OCI-LY3 (cell line): ENCODE measurements around the gene CACNA1C.

ENCODE experiments used
- H2AFZ ChIP-seq: fragments of 200-600, 300-600 bp; shearing (Covaris generic); 2 replicates; pipeline ENCODE4 v1.6.0; 2014; ENCODE audit warnings: antibody characterized with exemption, low read depth, low read length
- H3K27ac ChIP-seq: fragments of 200-600, 300-600 bp; sonication (generic); 2 replicates; pipeline ENCODE4 v1.5.1; 2014; ENCODE audit warnings: mild to moderate bottlenecking, low read length, moderate library complexity, mixed read lengths
- H3K27me3 ChIP-seq: fragments of 200-600, 300-600 bp; sonication (generic); 2 replicates; pipeline ENCODE4 v1.6.1; 2014; ENCODE audit warnings: low read depth, low read length, mixed read lengths
- H3K36me3 ChIP-seq: fragments of 200-600, 300-600 bp; sonication (generic); replicated peaks from 2 replicates; pipeline ENCODE3; 2014; ENCODE audit warnings: low read depth, low read length, mixed read lengths
- H3K4me1 ChIP-seq: fragments of 300-600, 200-600 bp; sonication (generic); 2 replicates; pipeline ENCODE4 v1.6.1; 2014; ENCODE audit warnings: low read length, mixed read lengths
- H3K4me2 ChIP-seq: fragments of 200-600, 300-600 bp; sonication (generic); 2 replicates; pipeline ENCODE4 v1.6.1; 2014; ENCODE audit warnings: low read length, mixed read lengths
- H3K4me3 ChIP-seq: fragments of 300-600, 200-600 bp; sonication (generic); 2 replicates; pipeline ENCODE4 v1.5.1; 2014; ENCODE audit warnings: antibody characterized with exemption, mild to moderate bottlenecking, low read length, moderate library complexity
- H3K79me2 ChIP-seq: fragments of 300-600, 200-600 bp; shearing (Covaris generic); 2 replicates; pipeline ENCODE4 v1.6.1; 2014; ENCODE audit warnings: mild to moderate bottlenecking, low read length, mixed read lengths
- H3K9ac ChIP-seq: fragments of 300-600, 200-600 bp; shearing (Covaris generic); 2 replicates; pipeline ENCODE4 v1.6.0; 2014; ENCODE audit warnings: mild to moderate bottlenecking, low read length, moderate library complexity
- H3K9me3 ChIP-seq: fragments of 200-600, 300-600 bp; shearing (Covaris generic); 2 replicates; pipeline ENCODE4 v1.6.1; 2014; ENCODE audit warnings: low read length, mixed read lengths; ENCODE audit not compliant: insufficient read depth
- H4K20me1 ChIP-seq: fragments of 200-600, 300-600 bp; sonication (generic); 2 replicates; pipeline ENCODE4 v1.6.1; 2016; ENCODE audit warnings: low read length, mixed read lengths; ENCODE audit not compliant: insufficient read depth
- CTCF ChIP-seq: fragments of 200-600, 300-600 bp; sonication (generic); IDR thresholded peaks from 2 replicates; pipeline ENCODE4 v1.5.1; 2014; ENCODE audit warnings: antibody characterized with exemption, low read length, low read depth
- EZH2phosphoT487 ChIP-seq: fragments of 200-600 bp; shearing (Covaris generic); IDR thresholded peaks from 2 replicates; pipeline ENCODE4 v1.6.1; 2018; ENCODE audit warnings: antibody characterized with exemption, mixed run types, low read depth

The CACNA1C gene

GRCh38 chr12:2120982-2121758, 68.4 kb downstream of the CACNA1C start:
- TF ChIP-seq CTCF: no peak
- no peak for TF ChIP-seq EZH2phosphoT487
- Histone ChIP-seq H3K9me3 (no peaks in the 10 kb centered on the region), H3K4me2 (no peak overlapping the region), H3K27ac (no peak overlapping the region), H3K4me3 (no peak overlapping the region), H3K36me3 (no peaks in the 10 kb centered on the region), H3K27me3 (peaks cover 19% of the 10 kb centered on the region), H3K4me1 (no peaks in the 10 kb centered on the region; the same call in 1 of the 2 replicates), H3K9ac (no peak overlapping the region), H4K20me1 (no peaks in the 10 kb centered on the region), H2AFZ (no peak overlapping the region), H3K79me2 (no peaks in the 10 kb centered on the region)

GRCh38 chr12:2124466-2125023, 71.8 kb downstream of the CACNA1C start:
- Histone ChIP-seq H3K4me1 (no peaks in the 10 kb centered on the region; the same call in 1 of the 2 replicates), H2AFZ (no peak overlapping the region), H3K36me3 (no peaks in the 10 kb centered on the region), H3K4me3 (no peak overlapping the region), H4K20me1 (no peaks in the 10 kb centered on the region), H3K9me3 (no peaks in the 10 kb centered on the region), H3K27me3 (peaks cover 21% of the 10 kb centered on the region), H3K4me2 (no peak overlapping the region), H3K27ac (no peak overlapping the region), H3K79me2 (no peaks in the 10 kb centered on the region), H3K9ac (no peak overlapping the region)
- TF ChIP-seq EZH2phosphoT487 (no peak), CTCF (no peak)

GRCh38 chr12:2125651-2126522, 73.1 kb downstream of the CACNA1C start:
- Histone ChIP-seq H3K4me2 (no peak overlapping the region), H4K20me1 (no peaks in the 10 kb centered on the region), H3K9me3 (no peaks in the 10 kb centered on the region), H3K79me2 (no peaks in the 10 kb centered on the region), H3K4me3 (no peak overlapping the region), H2AFZ (no peak overlapping the region), H3K27me3 (peaks cover 13% of the 10 kb centered on the region), H3K9ac (no peak overlapping the region), H3K36me3 (no peaks in the 10 kb centered on the region), H3K27ac (no peak overlapping the region), H3K4me1 (no peaks in the 10 kb centered on the region; the same call in 1 of the 2 replicates)
- TF ChIP-seq EZH2phosphoT487 (no peak), CTCF (no peak)
